GM23338 (cell line): ENCODE measurements around the gene MYO1D.

Source experiments
- CREB1 ChIP-seq: fragments of 250-450 bp; sonication (Bioruptor Pico); IDR thresholded peaks from 2 replicates; pipeline ENCODE4 v1.5.0; 2020; ENCODE audit warnings: low read depth, mild to moderate bottlenecking, moderate library complexity
- CTCF ChIP-seq, 2 experiments: fragments of 200-600 bp in 1 of 2; sonication (generic) in 1 of 2; conservative IDR thresholded peaks; 2 replicates each; pipeline versions ENCODE4 v1.5.1 to v1.6.1; 2016 to 2017; ENCODE audit warnings: antibody characterized with exemption in 2 of 2, low read depth in 2 of 2, mild to moderate bottlenecking in 2 of 2, moderate library complexity in 1 of 2
- EZH2 ChIP-seq: fragments of 200-600 bp; sonication (generic); IDR thresholded peaks from one replicate; pipeline ENCODE4 v1.8.0; 2017; ENCODE audit warnings: antibody characterized with exemption, mild to moderate bottlenecking, low read depth; ENCODE audit not compliant: unreplicated experiment
- REST ChIP-seq: IDR thresholded peaks from one replicate; pipeline ENCODE4 v1.6.1; 2018; ENCODE audit warnings: antibody characterized with exemption; ENCODE audit not compliant: unreplicated experiment

- TF ChIP-seq CTCF (conservative IDR thresholded peaks at IDR 0.05; ENCODE audit: low read depth in 2 of 2) (no peak), REST (no peak), CREB1 (no peak), EZH2 (no peak)
These were observed 61.5 kb downstream of the MYO1D start for GRCh38 chr17:32815460-32815859.
